Testis (tissue), 3 donors: ENCODE results near the gene PSMB2. TPM values are rescaled to one million over a fixed set of nuclear protein-coding genes. Genes with fewer than 3 reads are reported as not detected.

Experiments
- DNase-seq: peaks from one replicate; pipeline ENCODE4 v3.0.0-alpha.2; 2019
- H3K27ac ChIP-seq, 2 donors: fragments of 200-600 bp; sonication (generic); one replicate each; pipeline ENCODE4 v1.5.1; 2019
- H3K27me3 ChIP-seq: fragments of 200-600 bp; sonication (generic); one replicate; pipeline ENCODE4 v1.5.1; 2019
- H3K36me3 ChIP-seq: fragments of 200-600 bp; sonication (generic); one replicate; pipeline ENCODE4 v1.5.1; 2017; ENCODE audit warnings: low read depth; ENCODE audit errors: missing control alignments
- H3K4me1 ChIP-seq: fragments of 200-600 bp; sonication (generic); one replicate; pipeline ENCODE4 v1.5.1; 2019
- H3K4me3 ChIP-seq, 2 donors: fragments of 200-600 bp; sonication (generic); one replicate each; pipeline ENCODE4 v1.5.1; 2017 to 2019
- H3K9me3 ChIP-seq: fragments of 200-600 bp; sonication (generic); one replicate; pipeline ENCODE4 v1.5.1; 2017
- CTCF ChIP-seq, 3 experiments: fragments of 450-650 bp in 2 of 3; fragments of 200-600 bp in 1 of 3; sonication (generic) in 1 of 3; IDR thresholded peaks; one replicate each; pipeline ENCODE4 v1.5.1; 2016 to 2019; ENCODE audit warnings: antibody characterized with exemption in 3 of 3, mild to moderate bottlenecking in 2 of 3, moderate library complexity in 1 of 3
- POLR2A ChIP-seq: fragments of 450-650 bp; IDR thresholded peaks from one replicate; pipeline ENCODE4 v1.6.1; 2017; ENCODE audit warnings: antibody characterized with exemption, mild to moderate bottlenecking, moderate library complexity
- WGBS, 2 donors: methylation state at CpG; one replicate each; pipeline ENCODE4 v1.1.5; 2018; 5-methylcytosine and 5-hydroxymethylcytosine counted together
- intact Hi-C: fragments of 100-400 bp; cut with DNase I; formaldehyde crosslinking; loops from one replicate; pipeline ENCODE4 v1.15.1; 2023; ENCODE audit warnings: low total_unique reads
- polyA plus RNA-seq: library from polyadenylated mRNA; stranded (reverse); fragments of 350-450 nt; fragmentation: Illumina TruSeq; extraction: RNeasy Lipid Tissue Mini Kit (QIAGEN cat#74804); gene quantifications from one replicate; pipeline ENCODE4 v1.2.3, GENCODE V29; 2014; ENCODE audit warnings: low read depth, low replicate concordance; ENCODE audit not compliant: insufficient read depth
- total RNA-seq, 2 donors: library from RNA; depleted of rRNA; stranded (reverse); fragments of >200 nt; gene quantifications; one replicate each; pipeline ENCODE4 v1.2.3, GENCODE V29; 2016

Gene PSMB2
- total and polyA plus RNA-seq, 3 donors from 2014 or later: 46.8 to 59.9 (median 50.1) TPM

- no peak for DNase-seq
- no peak overlapping the region for H3K4me3 ChIP-seq
- H3K9me3 ChIP-seq: no peaks in the 10 kb centered on the region
- H3K4me1 ChIP-seq: peaks cover 10% of the 10 kb centered on the region
- TF ChIP-seq POLR2A (no peak), CTCF (IDR thresholded peaks at IDR 0.05) (no peak)
- no peaks in the 10 kb centered on the region for H3K27me3 ChIP-seq
- H3K27ac ChIP-seq: no peak overlapping the region
- intact Hi-C loops: loop anchor here (5.0 kb wide), 1 partner anchor 110 kb away; no protein-coding TSS in a partner anchor
- H3K36me3 ChIP-seq: no peaks in the 10 kb centered on the region
- whole genome bisulfite sequencing, 2 donors: 86 to 93% methylated on average over 14 to 15 of the region's 15 CpGs
Observed at GRCh38 chr1:35561972-35562680, 79.2 kb downstream of the PSMB2 start.

- intact Hi-C loops: loop anchor here (5.0 kb wide), 1 partner anchor 109 kb away; no protein-coding TSS in a partner anchor
- no peak for TF ChIP-seq POLR2A
- no peak for TF ChIP-seq CTCF (IDR thresholded peaks at IDR 0.05)
- Histone ChIP-seq H3K36me3 (no peaks in the 10 kb centered on the region), H3K27ac (no peak overlapping the region), H3K27me3 (no peaks in the 10 kb centered on the region), H3K4me3 (no peak overlapping the region), H3K9me3 (no peaks in the 10 kb centered on the region), H3K4me1 (peaks cover 11% of the 10 kb centered on the region)
- WGBS, 2 donors: 77 to 80% methylated on average over 10 to 11 of the region's 11 CpGs
- DNase-seq: no peak
Observed at GRCh38 chr1:35561297-35561971, 79.9 kb downstream of the PSMB2 start.

- intact Hi-C loops: loop anchor here (5.0 kb wide), 1 partner anchor 108 kb away; no protein-coding TSS in a partner anchor
- Histone ChIP-seq H3K4me1 (peaks cover 20% of the 10 kb centered on the region), H3K27me3 (no peaks in the 10 kb centered on the region), H3K27ac (no peak overlapping the region), H3K36me3 (no peaks in the 10 kb centered on the region), H3K4me3 (no peak overlapping the region), H3K9me3 (no peaks in the 10 kb centered on the region)
- DNase-seq: peak; percentile 77
- TF ChIP-seq POLR2A (no peak), CTCF (IDR thresholded peaks at IDR 0.05) (no peak)
- WGBS, 2 donors: 61 to 88% methylated on average over 12 to 44 of the region's 44 CpGs
Observed at GRCh38 chr1:35560256-35561225, 80.8 kb downstream of the PSMB2 start.

GRCh38 chr1:35559317-35559944 lies 81.9 kb downstream of the PSMB2 start:
- Histone ChIP-seq H3K36me3 (no peaks in the 10 kb centered on the region), H3K9me3 (no peaks in the 10 kb centered on the region), H3K4me1 (peaks cover 28% of the 10 kb centered on the region), H3K4me3 (no peak overlapping the region), H3K27me3 (no peaks in the 10 kb centered on the region), H3K27ac (no peak overlapping the region)
- no peak for TF ChIP-seq POLR2A
- no peak for TF ChIP-seq CTCF (IDR thresholded peaks at IDR 0.05)
- no peak for DNase-seq
- intact Hi-C loops: no loop called here
- WGBS, 2 donors: 58 to 74% methylated on average over 7 of the region's 7 CpGs
